Common myeloid progenitor, CD34-positive (primary cell): Measurements from ENCODE around the gene USP53.
"Not testable (repeated sequence)": the region's sequence is repeated elsewhere in the genome, so short reads cannot be mapped to it uniquely, and the experiment has no call there.

ENCODE experiments used
- CTCF ChIA-PET: fragments of 350-600 bp; sonication (Branson Sonifier 250); formaldehyde crosslinking; loops from one replicate; lab custom pipeline; 2021; ENCODE audit warnings: antibody characterized with exemption; lab: Charles Lee
- POLR2A ChIA-PET: fragments of 350-600 bp; sonication (Branson Sonifier 250); formaldehyde crosslinking; loops from one replicate; lab custom pipeline; 2021; ENCODE audit warnings: antibody characterized with exemption; lab: Charles Lee
- DNase-seq, 3 donors: peaks; one replicate each; pipeline versions ENCODE4 v3.0.0 to v3.0.0-alpha.2; 2013
- H3K27ac ChIP-seq, 2 experiments: 1 replicate in 1 of 2; 2 replicates in 1 of 2; pipeline ENCODE4 v1.7.0; 2013; ENCODE audit warnings: inconsistent platforms in 2 of 2, low read length in 2 of 2, mild to moderate bottlenecking in 2 of 2, low read depth in 1 of 2, moderate library complexity in 1 of 2; ENCODE audit not compliant: severe bottlenecking in 2 of 2, insufficient read depth in 1 of 2, poor library complexity in 1 of 2
- H3K27me3 ChIP-seq, 5 experiments: replicated peaks in 2 of 5; 1 replicate in 3 of 5; 2 replicates in 2 of 5; pipeline versions ENCODE4 v1.6.1 to v1.7.0; 2013; ENCODE audit warnings: low read length in 4 of 5, mild to moderate bottlenecking in 2 of 5, moderate library complexity in 2 of 5, inconsistent platforms in 1 of 5; ENCODE audit not compliant: insufficient read depth in 5 of 5, control insufficient read depth in 4 of 5
- H3K36me3 ChIP-seq, 4 experiments: 1 replicate in 2 of 4; 2 replicates in 2 of 4; pipeline versions ENCODE4 v1.6.1 to v1.7.0; 2013; ENCODE audit warnings: low read length in 3 of 4, control low read depth in 1 of 4, mild to moderate bottlenecking in 1 of 4; ENCODE audit not compliant: control insufficient read depth in 4 of 4, insufficient read depth in 4 of 4
- H3K4me1 ChIP-seq, 4 experiments: 1 replicate in 3 of 4; 2 replicates in 1 of 4; pipeline versions ENCODE4 v1.6.1 to v1.7.1; 2013; ENCODE audit warnings: low read length in 3 of 4, mild to moderate bottlenecking in 3 of 4, control low read depth in 1 of 4, inconsistent platforms in 1 of 4, moderate library complexity in 1 of 4; ENCODE audit not compliant: control insufficient read depth in 4 of 4, insufficient read depth in 4 of 4; ENCODE audit errors: control extremely low read depth in 1 of 4
- H3K4me3 ChIP-seq, 7 experiments: 1 replicate in 4 of 7; 2 replicates in 3 of 7; pipeline versions ENCODE4 v1.5.1 to v1.7.0; 2013; ENCODE audit warnings: mild to moderate bottlenecking in 7 of 7, low read length in 6 of 7, moderate library complexity in 6 of 7, inconsistent platforms in 2 of 7, low read depth in 2 of 7, control low read depth in 1 of 7; ENCODE audit not compliant: insufficient read depth in 4 of 7, control insufficient read depth in 1 of 7; ENCODE audit errors: extremely low read depth in 1 of 7
- H3K9me3 ChIP-seq, 5 experiments: 1 replicate in 4 of 5; 2 replicates in 1 of 5; pipeline versions ENCODE4 v1.6.1 to v1.7.1; 2013; ENCODE audit warnings: low read length in 4 of 5, mild to moderate bottlenecking in 2 of 5, inconsistent platforms in 1 of 5, low read depth in 1 of 5, moderate library complexity in 1 of 5; ENCODE audit not compliant: control insufficient read depth in 4 of 5, insufficient read depth in 2 of 5; ENCODE audit errors: control extremely low read depth in 1 of 5
- WGBS: methylation state at CpG from one replicate; pipeline ENCODE4 v1.1.5; 2013; ENCODE audit not compliant: insufficient coverage; 5-methylcytosine and 5-hydroxymethylcytosine counted together

Gene USP53

DNA sequence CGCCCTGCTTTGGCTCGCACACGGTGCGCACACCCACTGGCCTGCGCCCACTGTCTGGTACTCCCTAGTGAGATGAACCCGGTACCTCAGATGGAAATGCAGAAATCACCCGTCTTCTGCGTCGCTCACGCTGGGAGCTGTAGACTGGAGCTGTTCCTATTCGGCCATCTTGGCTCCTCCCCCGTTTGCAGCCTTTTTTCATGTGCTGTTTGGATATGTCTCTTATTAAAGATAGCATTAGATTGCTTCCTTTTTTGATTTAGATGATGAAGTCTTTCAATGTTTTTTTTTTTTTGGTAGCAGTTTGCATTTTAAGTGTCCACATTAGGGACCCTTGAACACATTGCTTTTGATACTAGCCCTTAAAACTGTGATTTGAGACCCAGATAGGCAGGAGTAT, 67.4 kb downstream of the USP53 start:
- CTCF ChIA-PET: interaction anchor here (1.4 kb wide), 1 partner anchor 237 kb away, joined by 3 read pairs; no protein-coding TSS in a partner anchor
- H3K27ac ChIP-seq, POLR2A ChIA-PET: not testable (repeated sequence)

DNA sequence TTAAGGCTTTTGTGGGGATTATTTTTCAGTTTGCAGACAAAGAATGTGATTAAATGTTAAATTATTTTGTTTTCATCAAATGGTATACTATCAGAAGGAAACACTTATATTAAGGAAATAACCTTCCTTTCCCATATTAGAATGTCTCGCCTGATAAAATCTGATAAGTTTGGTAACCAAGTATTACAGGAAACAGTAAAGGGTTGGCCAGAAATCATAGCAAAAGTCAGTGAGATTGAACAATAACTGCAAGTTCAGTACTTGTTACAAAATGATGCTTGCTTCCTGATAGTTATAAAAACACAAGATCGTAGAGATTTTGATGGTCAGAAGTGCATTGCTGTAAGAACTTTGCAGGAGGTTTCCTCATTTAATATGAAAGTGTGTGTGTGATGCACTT, 68.9 kb downstream of the USP53 start:
- Histone ChIP-seq H3K36me3 (no peaks in the 10 kb centered on the region), H3K27ac (no peak overlapping the region), H3K4me3 (peak overlapping the region in 1 of 7 experiments; percentile 17), H3K27me3 (no peaks in the 10 kb centered on the region), H3K9me3 (no peaks in the 10 kb centered on the region), H3K4me1 (peaks cover 0 to 25% (median 10%) of the 10 kb centered on the region in 4 experiments)
- CTCF ChIA-PET: no interaction called here
- 20% methylated on average over 1 of the region's 2 CpGs for WGBS
- DNase-seq: peak; percentile 21 to 65 (median 47)
- POLR2A ChIA-PET: no interaction called here

More for the DNA sequence above, 67.4 kb downstream of the USP53 start:
- not testable (repeated sequence) for H3K4me3 ChIP-seq, DNase-seq, H3K36me3 ChIP-seq, H3K9me3 ChIP-seq, H3K27me3 ChIP-seq
- 100% methylated on average over 1 of the region's 12 CpGs for WGBS
- peaks cover 0 to 20% (median 8%) of the 10 kb centered on the region in 4 experiments for H3K4me1 ChIP-seq

DNA sequence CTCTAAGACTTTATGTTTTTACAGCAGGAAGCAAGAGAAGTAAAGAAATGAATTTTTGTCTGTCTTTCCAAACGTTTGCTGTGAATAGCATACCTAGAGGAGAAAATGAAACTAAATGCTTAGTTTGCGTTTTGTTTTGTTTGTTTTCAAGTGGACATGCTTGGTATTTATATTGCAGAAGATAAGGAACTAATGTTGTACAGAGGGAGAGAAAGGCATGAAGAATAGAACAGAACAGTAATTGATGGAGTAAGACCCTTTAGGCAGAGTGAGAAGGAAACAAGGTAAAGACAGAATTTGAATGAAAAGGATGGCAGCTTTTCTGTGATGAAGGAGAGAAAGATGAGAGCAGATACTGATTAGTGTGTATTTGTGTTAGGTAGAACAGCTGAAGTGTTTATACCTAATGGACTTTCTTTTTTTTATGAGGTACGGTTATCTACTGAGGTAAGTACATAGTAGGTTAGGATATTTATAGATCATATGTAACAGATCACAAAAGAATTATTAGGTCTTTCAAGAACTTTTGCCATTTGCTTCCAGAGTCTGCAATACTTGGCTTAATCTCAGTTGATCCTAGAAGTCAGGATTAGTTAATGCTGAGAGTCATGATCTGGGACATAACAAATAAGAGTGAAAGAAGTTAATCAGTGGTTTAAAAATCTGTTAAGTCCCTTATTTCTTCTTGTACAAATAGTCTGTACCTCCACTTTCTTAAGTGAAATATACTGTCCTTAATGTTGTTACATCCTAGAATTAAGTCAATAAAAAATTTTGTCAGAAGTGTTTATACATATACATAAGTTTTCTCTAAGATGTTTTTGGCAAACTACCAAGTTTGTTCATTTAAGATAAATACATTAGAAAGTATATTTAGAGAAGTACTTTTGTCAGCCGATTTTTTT, 72.6 kb downstream of the USP53 start:
- H3K4me1 ChIP-seq: peaks cover 0 to 25% (median 10%) of the 10 kb centered on the region in 4 experiments
- WGBS: 0% methylated on average over 1 of the region's 4 CpGs
- no peaks in the 10 kb centered on the region for H3K9me3 ChIP-seq
- peak; percentile 19 to 66 (median 62) for DNase-seq
- ChIA-PET POLR2A (no interaction called here), CTCF (no interaction called here)
- peak overlapping the region in 5 of 7 experiments; percentile 6 to 64 (median 13) for H3K4me3 ChIP-seq
- peak overlapping the region in 1 of 2 experiments; percentile 12 for H3K27ac ChIP-seq
- no peaks in the 10 kb centered on the region for H3K36me3 ChIP-seq
- H3K27me3 ChIP-seq: no peaks in the 10 kb centered on the region

DNA sequence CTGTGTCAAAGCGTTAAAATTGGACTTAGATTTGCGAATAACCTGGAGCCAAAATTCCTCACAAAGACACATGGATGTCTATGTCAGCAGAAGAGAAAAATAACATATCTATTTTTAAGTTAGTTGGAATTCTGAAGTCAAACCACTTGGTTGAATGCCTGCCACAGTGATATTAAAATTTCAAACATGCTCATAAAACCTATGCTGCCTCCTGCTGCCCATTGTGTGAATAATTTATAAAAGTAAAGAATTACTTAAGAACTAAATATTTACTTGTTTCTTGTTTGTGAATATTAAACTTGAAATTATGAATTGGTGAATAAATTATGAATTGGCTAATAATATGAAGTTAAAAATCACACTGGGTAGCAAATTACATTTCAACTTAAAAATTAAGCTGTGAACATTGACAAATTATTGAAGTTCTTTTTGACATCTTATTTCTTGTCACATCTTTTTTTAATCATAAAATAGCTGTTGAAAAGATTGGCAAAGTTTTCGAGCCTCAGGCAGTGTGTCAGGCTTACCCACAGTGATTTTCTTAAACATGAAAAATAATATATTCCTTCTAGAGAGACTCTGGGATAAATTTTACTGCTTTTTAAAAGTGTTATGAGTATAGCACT, 74.0 kb downstream of the USP53 start:
- WGBS: no CpG with 5 or more reads among the region's 3 CpGs
- Histone ChIP-seq H3K4me3 (no peak overlapping the region), H3K27ac (no peak overlapping the region), H3K36me3 (no peaks in the 10 kb centered on the region), H3K9me3 (no peaks in the 10 kb centered on the region), H3K4me1 (peaks cover 0 to 16% (median 9%) of the 10 kb centered on the region in 4 experiments), H3K27me3 (no peaks in the 10 kb centered on the region)
- DNase-seq: peak; percentile 70 to 83 (median 79)
- ChIA-PET POLR2A (no interaction called here), CTCF (interaction anchor here (0.8 to 1.0 kb wide), 3 partner anchors 13 to 246 kb away, joined by 3 to 8 read pairs (median 3); no protein-coding TSS in a partner anchor)

DNA sequence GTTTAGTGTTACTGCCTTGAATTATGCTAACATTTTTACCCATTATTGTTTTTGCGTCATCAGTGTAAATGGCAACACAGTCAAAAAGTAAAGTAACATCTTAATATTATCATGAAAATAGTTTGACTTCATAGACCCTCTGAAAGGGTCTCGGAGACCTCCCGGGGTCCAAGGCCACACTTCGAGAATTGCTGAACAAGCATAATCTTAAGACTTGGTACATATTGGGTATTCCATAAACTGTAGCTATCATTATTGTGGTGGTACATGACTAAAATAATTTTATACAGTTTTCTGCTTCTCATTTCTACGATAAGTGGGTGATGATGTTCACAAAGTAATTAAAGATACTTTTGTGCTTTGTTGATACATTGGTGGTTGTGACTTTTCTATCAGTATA, 76.8 kb downstream of the USP53 start:
- Histone ChIP-seq H3K4me3 (no peak overlapping the region), H3K27me3 (no peaks in the 10 kb centered on the region), H3K36me3 (peaks cover 7 to 10% (median 8%) of the 10 kb centered on the region in 4 experiments), H3K4me1 (peaks cover 0 to 8% (median 2%) of the 10 kb centered on the region in 4 experiments), H3K27ac (no peak overlapping the region), H3K9me3 (no peaks in the 10 kb centered on the region)
- DNase-seq: no peak
- ChIA-PET POLR2A (no interaction called here), CTCF (interaction anchor here (0.7 to 2.3 kb wide), 5 partner anchors 10 to 309 kb away, joined by 3 to 10 read pairs (median 5); no protein-coding TSS in a partner anchor)
- WGBS: 100% methylated on average over 1 of the region's 5 CpGs

DNA sequence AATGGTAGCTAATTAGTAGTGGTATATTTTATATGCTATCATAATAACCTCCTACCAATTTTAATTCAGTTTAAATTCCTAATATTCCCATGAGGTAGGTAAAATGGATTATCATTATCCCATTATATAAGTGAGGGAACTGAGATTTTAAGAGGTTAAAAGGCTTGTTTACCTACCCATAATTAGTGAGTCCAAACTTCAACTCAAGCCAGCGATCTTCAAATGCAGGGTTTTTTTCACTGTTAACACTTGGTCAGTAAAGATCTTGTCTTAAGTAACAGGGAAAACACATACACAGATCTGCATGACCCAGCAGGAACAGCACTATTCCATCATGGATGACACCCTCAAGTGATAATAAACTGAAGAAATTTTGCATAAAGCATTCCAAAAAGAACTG, 78.1 kb downstream of the USP53 start:
- ChIA-PET POLR2A (interaction anchor here (1.2 kb wide), 1 partner anchor 9 kb away, joined by 4 read pairs; no protein-coding TSS in a partner anchor), CTCF (interaction anchor here (0.6 to 1.1 kb wide), 5 partner anchors 9 to 544 kb away, joined by 3 to 5 read pairs (median 4); a partner anchor contains a TSS)
- Histone ChIP-seq H3K4me3 (no peak overlapping the region), H3K36me3 (peaks cover 7 to 12% (median 9%) of the 10 kb centered on the region in 4 experiments), H3K27ac (no peak overlapping the region), H3K9me3 (no peaks in the 10 kb centered on the region), H3K27me3 (no peaks in the 10 kb centered on the region), H3K4me1 (no peaks in the 10 kb centered on the region)
- no peak for DNase-seq
- WGBS: no CpG with 5 or more reads among the region's 1 CpG
